Spleen (tissue), 7 donors: ENCODE data around the gene KIAA0753.

Source experiments
- CTCF ChIP-seq, 11 experiments: fragments of 200-600 bp in 7 of 11; fragments of 450-650 bp in 4 of 11; sonication (generic) in 4 of 11; IDR thresholded peaks in 8 of 11; conservative IDR thresholded peaks in 3 of 11; 1 replicate in 7 of 11; 2 replicates in 4 of 11; pipeline versions ENCODE4 v1.4.0 to v1.8.0; 2016 to 2021; ENCODE audit warnings: antibody characterized with exemption in 11 of 11, inconsistent platforms in 4 of 11, mild to moderate bottlenecking in 1 of 11
- POLR2A ChIP-seq, 3 donors: fragments of 450-650 bp; IDR thresholded peaks; one replicate each; pipeline ENCODE4 v1.5.1; 2017; ENCODE audit warnings: antibody characterized with exemption in 3 of 3, mild to moderate bottlenecking in 1 of 3
- POLR2AphosphoS5 ChIP-seq, 3 donors: sonication (generic); formaldehyde crosslinking; IDR thresholded peaks; one replicate each; pipeline ENCODE4 v1.5.1; 2017; ENCODE audit warnings: antibody characterized with exemption in 3 of 3
- donor health status: DM: no; HTN: no; CAD: no; lungs with moderate emphysema.
- donor health status: DM: no; HTN: no; CAD: no.
- donor health status: DM: no; HTN: no; CAD: no.

GRCh38 chr17:6669479-6670212, 29.1 kb upstream of the KIAA0753 start:
- TF ChIP-seq POLR2A (IDR thresholded peaks at IDR 0.05) (no peak), CTCF (IDR thresholded peaks at IDR 0.05 in 8 of 11, conservative IDR thresholded peaks at IDR 0.05 in 3 of 11) (no peak), POLR2AphosphoS5 (IDR thresholded peaks at IDR 0.05) (no peak)
